ENCODE measurements around the gene SCYL1. TPM values are rescaled to one million over a fixed set of nuclear protein-coding genes. Genes with fewer than 3 reads are reported as not detected.

Gene SCYL1
- total and polyA plus RNA-seq, 4 donors = 33.7 to 62.0 (median 52.6) TPM

GRCh38 chr11:65574811-65575567 lies 50.1 kb downstream of the SCYL1 start:
- H3K27me3 ChIP-seq (ENCODE audit: control insufficient read depth in 4 of 4, insufficient read depth in 4 of 4, low read length in 3 of 4) = no peaks in the 10 kb centered on the region
- peak overlapping the region; percentile 55 to 66 (median 57) for H3K4me3 ChIP-seq (ENCODE audit: low read depth in 1 of 3, low read length in 3 of 3)
- peak overlapping the region; percentile 8 to 11 for H3K9ac ChIP-seq (ENCODE audit: low read depth in 1 of 2, low read length in 2 of 2)
- WGBS = 11% methylated on average over 28 of the region's 28 CpGs
- DNase-seq (ENCODE audit: low spot score) = peak; percentile 78
- H3K27ac ChIP-seq (ENCODE audit: low read depth in 1 of 2, low read length in 2 of 2) = peak overlapping the region; percentile 76 to 88
- TF ChIP-seq CTCF (IDR thresholded peaks at IDR 0.05; ENCODE audit: low read depth, low read length, missing input control) = no peak
- TF ChIP-seq YY1 (IDR thresholded peaks at IDR 0.05) = no peak
- TF ChIP-seq, protein P1, sequence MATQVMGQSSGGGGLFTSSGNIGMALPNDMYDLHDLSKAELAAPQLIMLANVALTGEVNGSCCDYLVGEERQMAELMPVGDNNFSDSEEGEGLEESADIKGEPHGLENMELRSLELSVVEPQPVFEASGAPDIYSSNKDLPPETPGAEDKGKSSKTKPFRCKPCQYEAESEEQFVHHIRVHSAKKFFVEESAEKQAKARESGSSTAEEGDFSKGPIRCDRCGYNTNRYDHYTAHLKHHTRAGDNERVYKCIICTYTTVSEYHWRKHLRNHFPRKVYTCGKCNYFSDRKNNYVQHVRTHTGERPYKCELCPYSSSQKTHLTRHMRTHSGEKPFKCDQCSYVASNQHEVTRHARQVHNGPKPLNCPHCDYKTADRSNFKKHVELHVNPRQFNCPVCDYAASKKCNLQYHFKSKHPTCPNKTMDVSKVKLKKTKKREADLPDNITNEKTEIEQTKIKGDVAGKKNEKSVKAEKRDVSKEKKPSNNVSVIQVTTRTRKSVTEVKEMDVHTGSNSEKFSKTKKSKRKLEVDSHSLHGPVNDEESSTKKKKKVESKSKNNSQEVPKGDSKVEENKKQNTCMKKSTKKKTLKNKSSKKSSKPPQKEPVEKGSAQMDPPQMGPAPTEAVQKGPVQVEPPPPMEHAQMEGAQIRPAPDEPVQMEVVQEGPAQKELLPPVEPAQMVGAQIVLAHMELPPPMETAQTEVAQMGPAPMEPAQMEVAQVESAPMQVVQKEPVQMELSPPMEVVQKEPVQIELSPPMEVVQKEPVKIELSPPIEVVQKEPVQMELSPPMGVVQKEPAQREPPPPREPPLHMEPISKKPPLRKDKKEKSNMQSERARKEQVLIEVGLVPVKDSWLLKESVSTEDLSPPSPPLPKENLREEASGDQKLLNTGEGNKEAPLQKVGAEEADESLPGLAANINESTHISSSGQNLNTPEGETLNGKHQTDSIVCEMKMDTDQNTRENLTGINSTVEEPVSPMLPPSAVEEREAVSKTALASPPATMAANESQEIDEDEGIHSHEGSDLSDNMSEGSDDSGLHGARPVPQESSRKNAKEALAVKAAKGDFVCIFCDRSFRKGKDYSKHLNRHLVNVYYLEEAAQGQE (IDR thresholded peaks at IDR 0.05) = no peak
- TF ChIP-seq MAX (IDR thresholded peaks at IDR 0.05) = no peak
- no peak for TF ChIP-seq NR2F2 (IDR thresholded peaks at IDR 0.05)
- no peak for TF ChIP-seq TAF1 (conservative IDR thresholded peaks at IDR 0.05)
- no peak for TF ChIP-seq SP1 (IDR thresholded peaks at IDR 0.05)
- TF ChIP-seq HNF4G (IDR thresholded peaks at IDR 0.05) = no peak
- TF ChIP-seq EGR1 (IDR thresholded peaks at IDR 0.05; ENCODE audit: low read depth in 2 of 2) = peak in 1 of 2 donors; percentile 5
- no peak for TF ChIP-seq ATF3 (IDR thresholded peaks at IDR 0.05)
- peak; percentile 25 to 35 for TF ChIP-seq HNF4A (conservative IDR thresholded peaks at IDR 0.05)
- no peak for TF ChIP-seq JUND (IDR thresholded peaks at IDR 0.05)
- TF ChIP-seq RAD21 (IDR thresholded peaks at IDR 0.05) = no peak
- no peak for TF ChIP-seq FOXA2 (IDR thresholded peaks at IDR 0.05)
- TF ChIP-seq GABPA (IDR thresholded peaks at IDR 0.05 in 1 of 2, conservative IDR thresholded peaks at IDR 0.05 in 1 of 2) = no peak
- peak in 1 of 2 donors; percentile 20 for TF ChIP-seq RXRA (IDR thresholded peaks at IDR 0.05)
- no peak for TF ChIP-seq FOXA1 (IDR thresholded peaks at IDR 0.05)
- TF ChIP-seq, protein P2, sequence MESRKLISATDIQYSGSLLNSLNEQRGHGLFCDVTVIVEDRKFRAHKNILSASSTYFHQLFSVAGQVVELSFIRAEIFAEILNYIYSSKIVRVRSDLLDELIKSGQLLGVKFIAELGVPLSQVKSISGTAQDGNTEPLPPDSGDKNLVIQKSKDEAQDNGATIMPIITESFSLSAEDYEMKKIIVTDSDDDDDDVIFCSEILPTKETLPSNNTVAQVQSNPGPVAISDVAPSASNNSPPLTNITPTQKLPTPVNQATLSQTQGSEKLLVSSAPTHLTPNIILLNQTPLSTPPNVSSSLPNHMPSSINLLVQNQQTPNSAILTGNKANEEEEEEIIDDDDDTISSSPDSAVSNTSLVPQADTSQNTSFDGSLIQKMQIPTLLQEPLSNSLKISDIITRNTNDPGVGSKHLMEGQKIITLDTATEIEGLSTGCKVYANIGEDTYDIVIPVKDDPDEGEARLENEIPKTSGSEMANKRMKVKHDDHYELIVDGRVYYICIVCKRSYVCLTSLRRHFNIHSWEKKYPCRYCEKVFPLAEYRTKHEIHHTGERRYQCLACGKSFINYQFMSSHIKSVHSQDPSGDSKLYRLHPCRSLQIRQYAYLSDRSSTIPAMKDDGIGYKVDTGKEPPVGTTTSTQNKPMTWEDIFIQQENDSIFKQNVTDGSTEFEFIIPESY (IDR thresholded peaks at IDR 0.05) = no peak
- no peaks in the 10 kb centered on the region for H3K9me3 ChIP-seq (ENCODE audit: control insufficient read depth in 4 of 4, low read length in 3 of 4)
- H3K36me3 ChIP-seq (ENCODE audit: control insufficient read depth in 4 of 4, insufficient read depth in 3 of 4, low read depth in 1 of 4, low read length in 3 of 4) = peaks cover 0 to 2% (median under 1%) of the 10 kb centered on the region in 4 donors
- peaks cover 22 to 60% (median 47%) of the 10 kb centered on the region in 4 donors for H3K4me1 ChIP-seq (ENCODE audit: control insufficient read depth in 4 of 4, insufficient read depth in 4 of 4, low read length in 3 of 4)
